HepG2 (cell line): Measurements from ENCODE around the gene MIX23. TPM values are rescaled to one million over a fixed set of nuclear protein-coding genes. Genes with fewer than 3 reads are reported as not detected.

Experiments
- ATAC-seq: fragments of 200-7000 bp; cut with Tn5 transposase; 3 replicates; pipeline ENCODE4 v1.9.1; 2020; ENCODE audit warnings: mild to moderate bottlenecking, moderate library complexity
- BruUV-seq: library from RNA; stranded (reverse); fragments of 400-500 nt; replicated peaks from 2 replicates; lab custom pipeline; 2021; lab: Mats Ljungman, UMichigan
- CTCF ChIA-PET: fragments of 300-600 bp; formaldehyde crosslinking; extraction: SDS; loops from one replicate; lab custom pipeline; 2021; ENCODE audit warnings: low total read pairs, inconsistent platforms, low intra/inter-chr PET ratio; lab: Yijun Ruan, JAX
- POLR2A ChIA-PET: fragments of 350-600 bp; sonication (Branson Sonifier 250); formaldehyde crosslinking; loops from one replicate; lab custom pipeline; 2020; ENCODE audit warnings: antibody characterized with exemption, inconsistent platforms; lab: Yijun Ruan, JAX
- DNase-seq: peaks from one replicate; pipeline ENCODE4 v3.0.0-alpha.2; 2015; ENCODE audit warnings: low spot score
- FAIRE-seq: peaks from 3 replicates; lab custom pipeline; 2011; peaks lifted over from hg19 to GRCh38; lab: Jason Lieb, UNC
- H2AFZ ChIP-seq: one replicate; pipeline ENCODE4 v1.6.1; 2011; ENCODE audit warnings: low read length, inconsistent platforms
- H3K27ac ChIP-seq: fragments of 300-600 bp; 3 replicates; pipeline ENCODE4 v1.8.0; 2011; ENCODE audit warnings: mixed run types, mild to moderate bottlenecking, mixed read lengths, low read length, inconsistent platforms; ENCODE audit not compliant: insufficient read depth; ENCODE audit errors: extremely low read length
- H3K27me3 ChIP-seq, 2 experiments: fragments of 200-600 bp in 1 of 2; 2 replicates in 1 of 2; 3 replicates in 1 of 2; pipeline versions ENCODE4 v1.6.0 to v1.8.0; 2011; ENCODE audit warnings: low read length in 2 of 2, mild to moderate bottlenecking in 2 of 2, moderate library complexity in 2 of 2, inconsistent platforms in 1 of 2; ENCODE audit not compliant: insufficient read depth in 2 of 2, control insufficient read depth in 1 of 2
- H3K36me3 ChIP-seq, 2 experiments: fragments of 200-600 bp in 1 of 2; replicated peaks in 1 of 2; 2 replicates in 1 of 2; 3 replicates in 1 of 2; pipeline versions ENCODE4 v1.5.1 to v1.8.0; 2011; ENCODE audit warnings: low read length in 2 of 2, inconsistent platforms in 1 of 2; ENCODE audit not compliant: insufficient read depth in 2 of 2, control insufficient read depth in 1 of 2
- H3K4me1 ChIP-seq: 2 replicates; pipeline ENCODE4 v1.5.1; 2012; ENCODE audit warnings: low read length, inconsistent platforms; ENCODE audit not compliant: insufficient read depth
- H3K4me2 ChIP-seq: 2 replicates; pipeline ENCODE4 v1.6.0; 2011; ENCODE audit warnings: low read depth, low read length, inconsistent platforms
- H3K4me3 ChIP-seq, 3 experiments: fragments of 200-600 bp in 1 of 3; sonication (generic), shearing (Covaris generic) in 1 of 3; replicated peaks in 1 of 3; 2 replicates each; pipeline ENCODE4 v1.5.1; 2011 to 2016; ENCODE audit warnings: low read length in 3 of 3, inconsistent platforms in 2 of 3, low read depth in 2 of 3, mild to moderate bottlenecking in 2 of 3, control low read depth in 1 of 3, mixed read lengths in 1 of 3; ENCODE audit not compliant: insufficient read depth in 1 of 3
- H3K79me2 ChIP-seq: one replicate; pipeline ENCODE4 v1.6.1; 2011; ENCODE audit warnings: low read length, inconsistent platforms; ENCODE audit not compliant: insufficient read depth
- H3K9ac ChIP-seq: 2 replicates; pipeline ENCODE4 v1.6.0; 2011; ENCODE audit warnings: mild to moderate bottlenecking, low read depth, low read length, inconsistent platforms; ENCODE audit not compliant: insufficient read depth
- H3K9me3 ChIP-seq: 2 replicates; pipeline ENCODE4 v1.5.1; 2012; ENCODE audit warnings: mild to moderate bottlenecking, low read length
- H4K20me1 ChIP-seq: 2 replicates; pipeline ENCODE4 v1.6.0; 2011; ENCODE audit warnings: inconsistent platforms, mild to moderate bottlenecking, low read length, moderate library complexity; ENCODE audit not compliant: insufficient read depth
- HMG20B ChIP-seq: conservative IDR thresholded peaks from 2 replicates; pipeline ENCODE4 v1.6.1; 2016; ENCODE audit warnings: missing genetic modification reagents, missing compliant biosample characterization
- MATR3 ChIP-seq: sonication (generic); formaldehyde crosslinking; IDR thresholded peaks from 2 replicates; pipeline ENCODE4 v1.4.0; 2020; ENCODE audit warnings: missing genetic modification reagents
- POGZ ChIP-seq: sonication (generic); formaldehyde crosslinking; IDR thresholded peaks from 2 replicates; pipeline ENCODE4 v1.4.0; 2020; ENCODE audit warnings: mild to moderate bottlenecking, missing genetic modification reagents
- POLR2AphosphoS5 ChIP-seq: IDR thresholded peaks from 2 replicates; pipeline ENCODE4 v1.6.1; 2012; ENCODE audit warnings: low read depth, low read length
- ZBTB7A ChIP-seq: sonication (generic); formaldehyde crosslinking; IDR thresholded peaks from 2 replicates; pipeline ENCODE4 v1.8.0; 2022; ENCODE audit warnings: mild to moderate bottlenecking, missing genetic modification reagents
- ZFP62 ChIP-seq: sonication (generic); formaldehyde crosslinking; IDR thresholded peaks from 2 replicates; pipeline ENCODE4 v1.4.0; 2020; ENCODE audit warnings: missing genetic modification reagents
- ZNF546 ChIP-seq: sonication (generic); formaldehyde crosslinking; conservative IDR thresholded peaks from 2 replicates; pipeline ENCODE4 v1.8.1; 2023; ENCODE audit warnings: mild to moderate bottlenecking, missing genetic modification reagents
- ZNF737 ChIP-seq: sonication (generic); formaldehyde crosslinking; IDR thresholded peaks from 2 replicates; pipeline ENCODE4 v1.5.0; 2020; ENCODE audit warnings: missing genetic modification reagents, mild to moderate bottlenecking, borderline replicate concordance
- WGBS: methylation state at CpG from one replicate; pipeline ENCODE4 v1.1.6; 2017; ENCODE audit warnings: low lambda C conversion rate; 5-methylcytosine and 5-hydroxymethylcytosine counted together
- in situ Hi-C: cut with HindIII; loops from 2 replicates; pipeline ENCODE4 v1.10.0; 2017; ENCODE audit warnings: low pct_unique_long_range_greater_than_20kb; ENCODE audit not compliant: extremely low pct_ligation_motif_present
- intact Hi-C: fragments of 100-400 bp; cut with micrococcal nuclease; formaldehyde crosslinking; loops from one replicate; pipeline ENCODE4 v1.10.0; 2022; ENCODE audit not compliant: unreplicated experiment
- polyA plus RNA-seq, 8 experiments: library from polyadenylated mRNA; depleted of rRNA in 3 of 8; stranded (reverse) in 7 of 8; unstranded in 1 of 8; fragments of >200 nt; fragmentation: Illumina TruSeq in 4 of 8; extraction: Trizol in 4 of 8; gene quantifications; 2 replicates each; pipeline versions ENCODE4 v1.2.1 to v1.2.3, GENCODE V29; 2011 to 2016; ENCODE audit warnings: low read depth in 4 of 8, missing spikeins in 1 of 8, mixed read lengths in 1 of 8; ENCODE audit not compliant: insufficient read depth in 1 of 8
- total RNA-seq, 5 experiments: library from RNA; depleted of rRNA; stranded (reverse); fragments of >200 nt; fragmentation: Illumina TruSeq; extraction: Trizol; gene quantifications; 2 replicates each; pipeline ENCODE4 v1.2.3, GENCODE V29; 2016; ENCODE audit warnings: low read depth in 1 of 5

The MIX23 gene
- total and polyA plus RNA-seq, 2 of the 13 experiments (the other 11 are each of a cell fraction or from before 2014, with no cell fraction given): 20.0 to 152 TPM

GRCh38 chr3:122427857-122428471 lies 44.9 kb upstream of the MIX23 start (continued):
- TF ChIP-seq ZNF737 (CRISPR knock-in tag) (no peak), ZNF546 (CRISPR knock-in tag) (no peak), ZBTB7A (CRISPR knock-in tag) (no peak)
- TF ChIP-seq, all 625 proteins: peak for 0

GRCh38 chr3:122421836-122422235 lies 38.8 kb upstream of the MIX23 start:
- no peak overlapping the region for H3K4me2 ChIP-seq
- WGBS: 97% methylated on average over 2 of the region's 2 CpGs
- TF ChIP-seq MATR3 (CRISPR knock-in tag): no peak
- TF ChIP-seq ZFP62: no peak
- no peak for TF ChIP-seq HMG20B (CRISPR knock-in tag)
- TF ChIP-seq POLR2AphosphoS5: 0 out of 2 replicates have a peak, but pooled peaks have one; percentile 14
- no peak for TF ChIP-seq POGZ
- H3K27me3 ChIP-seq: no peaks in the 10 kb centered on the region
- intact Hi-C loops: no loop called here
- peaks cover 3 to 23% of the 10 kb centered on the region in 2 experiments; a peak in 4 of 5 replicates for H3K36me3 ChIP-seq
- no peak overlapping the region for H3K27ac ChIP-seq
- peaks cover 13% of the 10 kb centered on the region for H3K79me2 ChIP-seq
- no peak overlapping the region for H3K4me3 ChIP-seq
- no peak for FAIRE-seq
- ATAC-seq: no peak
- H4K20me1 ChIP-seq: no peaks in the 10 kb centered on the region
- ChIA-PET POLR2A (no interaction called here), CTCF (no interaction called here)
- H2AFZ ChIP-seq: no peak overlapping the region
- no peak for DNase-seq
- no peaks in the 10 kb centered on the region for H3K9me3 ChIP-seq
- H3K9ac ChIP-seq: no peak overlapping the region
- peaks cover 11% of the 10 kb centered on the region for H3K4me1 ChIP-seq
- BruUV-seq: no TSS peak
- in situ Hi-C loops: no loop called here
